GM21786 (cell line): Measurements from ENCODE around the gene PDE11A.
"Not testable (repeated sequence)": the region's sequence is repeated elsewhere in the genome, so short reads cannot be mapped to it uniquely, and the experiment has no call there.

ENCODE experiments used
- ATAC-seq: cut with Tn5 transposase; IDR thresholded peaks from one replicate; pipeline ENCODE4 v1.9.1; 2021; ENCODE audit not compliant: unreplicated experiment

The PDE11A gene

GRCh38 chr2:177886824-177887223 is 185.8 kb downstream of the PDE11A start:
- ATAC-seq: no peak

GRCh38 chr2:177885828-177886466 is 186.6 kb downstream of the PDE11A start:
- no peak for ATAC-seq

GRCh38 chr2:177883177-177883576 is 189.4 kb downstream of the PDE11A start:
- no peak for ATAC-seq

GRCh38 chr2:177882501-177882900 is 190.1 kb downstream of the PDE11A start:
- ATAC-seq: no peak

- no peak for ATAC-seq
Measured at GRCh38 chr2:177881921-177882320, 190.7 kb downstream of the PDE11A start.

- ATAC-seq: no peak
Measured at GRCh38 chr2:177881008-177881747, 191.4 kb downstream of the PDE11A start.

GRCh38 chr2:177880285-177880684 is 192.3 kb downstream of the PDE11A start:
- ATAC-seq: no peak

GRCh38 chr2:177876950-177877349 is 195.6 kb downstream of the PDE11A start:
- no peak for ATAC-seq

GRCh38 chr2:177874686-177875085 is 197.9 kb downstream of the PDE11A start:
- no peak for ATAC-seq

GRCh38 chr2:177873915-177874314 is 198.7 kb downstream of the PDE11A start:
- ATAC-seq: no peak

- no peak for ATAC-seq
Measured at GRCh38 chr2:177872286-177872685, 200.3 kb downstream of the PDE11A start.

GRCh38 chr2:177869912-177870311 is 202.7 kb downstream of the PDE11A start:
- no peak for ATAC-seq

- no peak for ATAC-seq
Measured at GRCh38 chr2:177869209-177869608, 203.4 kb downstream of the PDE11A start.

- ATAC-seq: no peak
Measured at GRCh38 chr2:177868806-177869205, 203.8 kb downstream of the PDE11A start.

GRCh38 chr2:177857538-177857937 is 215.0 kb downstream of the PDE11A start:
- ATAC-seq: no peak

- ATAC-seq: no peak
Measured at GRCh38 chr2:177852389-177852788, 220.2 kb downstream of the PDE11A start.

GRCh38 chr2:177843188-177843587 is 229.4 kb downstream of the PDE11A start:
- no peak for ATAC-seq

- ATAC-seq: no peak
Measured at GRCh38 chr2:177842243-177842642, 230.3 kb downstream of the PDE11A start.

GRCh38 chr2:177835418-177836204 is 237.0 kb downstream of the PDE11A start:
- ATAC-seq: not testable (repeated sequence)

GRCh38 chr2:177832611-177833433 is 239.8 kb downstream of the PDE11A start:
- no peak for ATAC-seq

- ATAC-seq: no peak
Measured at GRCh38 chr2:177830881-177831386, 241.6 kb downstream of the PDE11A start.
